GM18951 (cell line): ENCODE results near the gene C1orf56.
A peak's percentile ranks its signal among the peaks of the same experiment; 100 is the strongest.

Source experiments
- POLR2A ChIP-seq: IDR thresholded peaks from 4 replicates; pipeline ENCODE4 v1.6.1; 2011; ENCODE audit warnings: mild to moderate bottlenecking; ENCODE audit not compliant: insufficient read length, insufficient read depth; ENCODE audit errors: extremely low read depth
- in situ Hi-C: fragments of 300-500 bp; cut with MboI; formaldehyde crosslinking; loops from one replicate; pipeline ENCODE4 v1.12.0; 2022; ENCODE audit warnings: low sequenced_read_pairs, mixed read lengths, inconsistent platforms; ENCODE audit not compliant: unreplicated experiment

C1orf56 gene

GRCh38 chr1:151037032-151037431 lies 10.5 kb upstream of the C1orf56 start:
- in situ Hi-C loops: no loop called here

GRCh38 chr1:151039521-151039920 lies 8.0 kb upstream of the C1orf56 start:
- TF ChIP-seq POLR2A: no peak
- in situ Hi-C loops: no loop called here

More at GRCh38 chr1:151037032-151037431, 10.5 kb upstream of the C1orf56 start:
- TF ChIP-seq POLR2A: no peak

GRCh38 chr1:151043163-151043562 lies 4.4 kb upstream of the C1orf56 start:
- in situ Hi-C loops: no loop called here
- no peak for TF ChIP-seq POLR2A

DNA sequence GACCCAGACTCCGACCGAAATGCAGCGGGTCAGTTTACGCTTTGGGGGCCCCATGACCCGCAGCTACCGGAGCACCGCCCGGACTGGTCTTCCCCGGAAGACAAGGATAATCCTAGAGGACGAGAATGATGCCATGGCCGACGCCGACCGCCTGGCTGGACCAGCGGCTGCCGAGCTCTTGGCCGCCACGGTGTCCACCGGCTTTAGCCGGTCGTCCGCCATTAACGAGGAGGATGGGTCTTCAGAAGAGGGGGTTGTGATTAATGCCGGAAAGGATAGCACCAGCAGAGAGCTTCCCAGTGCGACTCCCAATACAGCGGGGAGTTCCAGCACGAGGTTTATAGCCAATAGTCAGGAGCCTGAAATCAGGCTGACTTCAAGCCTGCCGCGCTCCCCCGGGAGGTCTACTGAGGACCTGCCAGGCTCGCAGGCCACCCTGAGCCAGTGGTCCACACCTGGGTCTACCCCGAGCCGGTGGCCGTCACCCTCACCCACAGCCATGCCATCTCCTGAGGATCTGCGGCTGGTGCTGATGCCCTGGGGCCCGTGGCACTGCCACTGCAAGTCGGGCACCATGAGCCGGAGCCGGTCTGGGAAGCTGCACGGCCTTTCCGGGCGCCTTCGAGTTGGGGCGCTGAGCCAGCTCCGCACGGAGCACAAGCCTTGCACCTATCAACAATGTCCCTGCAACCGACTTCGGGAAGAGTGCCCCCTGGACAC lies 534 bp downstream of the C1orf56 start:
- no peak for TF ChIP-seq POLR2A
- in situ Hi-C loops: no loop called here

DNA sequence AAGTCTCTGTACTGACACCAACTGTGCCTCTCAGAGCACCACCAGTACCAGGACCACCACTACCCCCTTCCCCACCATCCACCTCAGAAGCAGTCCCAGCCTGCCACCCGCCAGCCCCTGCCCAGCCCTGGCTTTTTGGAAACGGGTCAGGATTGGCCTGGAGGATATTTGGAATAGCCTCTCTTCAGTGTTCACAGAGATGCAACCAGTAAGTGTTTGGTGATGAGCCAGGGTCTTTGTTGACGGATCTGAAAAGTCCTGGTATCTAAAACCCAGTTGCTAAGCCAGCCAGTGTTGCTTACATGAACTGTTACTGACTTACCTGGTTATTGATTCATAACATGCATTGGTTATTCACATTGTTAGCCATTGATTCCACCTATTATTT lies 1.1 kb downstream of the C1orf56 start:
- in situ Hi-C loops: no loop called here
- no peak for TF ChIP-seq POLR2A

- no peak for TF ChIP-seq POLR2A
- in situ Hi-C loops: no loop called here
These were observed 1.9 kb downstream of the C1orf56 start for GRCh38 chr1:151049458-151049857.

DNA sequence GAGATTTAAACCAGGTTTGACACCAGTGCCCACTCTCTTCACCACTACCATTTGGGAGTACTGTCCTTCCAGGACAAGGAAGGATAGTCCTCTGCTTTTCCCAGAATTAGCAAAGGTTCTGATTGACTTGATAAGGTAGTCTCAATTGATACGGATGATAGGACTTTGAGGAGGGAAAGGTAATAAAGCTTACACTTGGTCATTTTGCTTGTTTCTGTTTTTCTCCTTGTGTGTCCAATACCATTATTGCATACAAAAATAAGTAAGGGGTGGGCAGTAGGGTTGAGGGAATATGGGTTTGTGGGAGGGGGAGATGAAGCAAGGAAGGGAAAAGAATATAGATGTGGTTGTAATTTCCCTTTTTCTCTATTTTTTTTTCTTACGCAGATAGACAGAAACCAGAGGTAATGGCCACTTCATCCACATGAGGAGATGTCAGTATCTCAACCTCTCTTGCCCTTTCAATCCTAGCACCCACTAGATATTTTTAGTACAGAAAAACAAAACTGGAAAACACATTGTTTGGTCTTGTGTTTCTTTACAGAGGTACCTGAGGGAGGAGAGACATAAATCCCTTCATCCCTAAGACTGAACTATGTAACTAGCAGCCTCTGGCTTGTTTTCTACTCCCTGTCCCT lies 2.6 kb downstream of the C1orf56 start:
- TF ChIP-seq POLR2A: no peak
- in situ Hi-C loops: no loop called here

DNA sequence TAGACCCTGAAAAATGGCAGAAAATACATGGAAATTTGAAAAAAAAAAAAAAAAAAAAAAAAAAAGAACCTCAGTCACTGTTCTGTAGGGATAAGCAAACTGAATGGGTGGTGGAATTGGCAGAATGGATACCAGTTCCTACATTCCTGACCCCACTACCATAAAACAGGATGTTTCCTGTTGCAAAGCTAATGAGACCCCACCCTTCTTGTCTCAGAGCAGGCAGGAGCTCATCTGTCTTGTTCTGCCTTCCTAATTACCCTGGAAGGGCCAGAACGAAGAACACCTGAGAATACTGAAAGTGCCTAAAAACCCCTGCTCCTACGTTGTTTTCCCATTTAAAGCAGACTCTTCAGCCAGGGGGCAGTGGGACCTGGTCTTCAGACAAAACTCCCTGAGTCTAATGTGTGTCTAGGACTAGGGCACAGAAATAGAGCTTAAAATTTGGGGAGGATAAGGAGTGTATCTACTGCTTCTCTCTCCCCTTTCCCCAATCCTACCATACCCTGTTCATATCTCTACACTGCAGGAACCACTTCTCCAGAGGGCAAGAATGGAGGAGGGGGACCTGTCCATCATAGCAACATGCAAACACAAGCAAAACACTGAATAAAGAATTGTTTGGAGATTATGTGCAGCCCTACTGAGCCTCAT lies 3.9 kb downstream of the C1orf56 start:
- in situ Hi-C loops: no loop called here
- peak; percentile 13 for TF ChIP-seq POLR2A

- in situ Hi-C loops: no loop called here
These were observed 7.5 kb downstream of the C1orf56 start for GRCh38 chr1:151054971-151055547.

GRCh38 chr1:151055581-151055980 lies 8.0 kb downstream of the C1orf56 start:
- TF ChIP-seq POLR2A: no peak
- in situ Hi-C loops: no loop called here

More at GRCh38 chr1:151054971-151055547, 7.5 kb downstream of the C1orf56 start:
- no peak for TF ChIP-seq POLR2A

DNA sequence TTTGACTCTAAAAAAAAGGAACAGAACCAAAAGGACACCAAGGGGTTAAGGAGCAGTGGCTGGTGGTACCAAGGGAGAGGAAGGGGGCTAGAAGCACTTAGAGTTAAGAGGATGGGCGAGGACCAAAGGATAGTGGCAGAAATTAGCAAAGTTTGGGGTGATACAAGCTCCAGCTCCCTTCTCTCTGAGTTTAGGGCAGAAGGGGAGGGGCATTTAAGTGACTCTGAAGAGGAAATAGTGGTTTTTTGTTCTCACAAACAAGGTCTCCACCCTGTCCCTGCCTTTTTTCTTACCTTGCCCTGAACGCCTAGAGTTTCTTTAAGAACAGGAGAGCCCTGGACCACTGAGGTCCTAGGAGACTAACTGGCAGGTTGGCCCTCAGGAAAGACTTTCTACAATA lies 8.6 kb downstream of the C1orf56 start:
- no peak for TF ChIP-seq POLR2A
- in situ Hi-C loops: no loop called here

DNA sequence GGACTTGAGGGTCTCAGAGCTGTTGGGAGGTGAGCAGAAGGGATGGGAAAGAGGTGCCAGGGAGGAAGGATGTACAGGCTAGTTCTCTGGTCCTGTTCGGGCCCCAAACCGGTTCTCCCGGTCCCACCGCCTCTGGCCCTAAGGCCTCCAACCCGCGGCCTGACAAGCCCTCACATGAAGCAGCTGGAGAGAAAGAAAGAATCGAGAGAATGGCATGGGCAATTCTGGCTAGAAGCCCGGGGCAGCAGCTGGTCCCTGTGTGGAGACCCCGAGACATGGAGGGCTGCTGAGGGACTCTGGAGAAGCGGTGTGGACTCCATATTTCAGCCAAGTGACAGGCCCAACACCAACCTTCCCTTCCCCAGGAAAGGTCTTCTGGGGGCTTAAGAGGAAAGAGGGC lies 11.1 kb downstream of the C1orf56 start:
- in situ Hi-C loops: no loop called here
- TF ChIP-seq POLR2A: no peak
